H1 (cell line): ENCODE data around the gene METTL22. TPM values are rescaled to one million over a fixed set of nuclear protein-coding genes. Genes with fewer than 3 reads are reported as not detected.
A peak's percentile ranks its signal among the peaks of the same experiment; 100 is the strongest.

Source experiments
- CTCF ChIA-PET: fragments of 300-600 bp; sonication (Branson Sonifier 250); formaldehyde crosslinking; loops from one replicate; lab custom pipeline; 2021; ENCODE audit not compliant: partially characterized antibody; lab: Charles Lee
- POLR2A ChIA-PET: fragments of 300-600 bp; sonication (Branson Sonifier 250); formaldehyde crosslinking; loops from one replicate; lab custom pipeline; 2021; ENCODE audit warnings: inconsistent platforms; ENCODE audit not compliant: partially characterized antibody; lab: Charles Lee
- DNase-seq, 2 experiments: peaks; one replicate each; pipeline versions ENCODE4 v3.0.0 to v3.0.0-alpha.2; 2010 to 2022; ENCODE audit warnings: low spot score in 2 of 2, low read depth in 1 of 2, mixed read lengths in 1 of 2
- FAIRE-seq: peaks from 2 replicates; lab custom pipeline; 2011; peaks lifted over from hg19 to GRCh38; lab: Jason Lieb, UNC
- H2AFZ ChIP-seq: 2 replicates; pipeline ENCODE4 v1.8.1; 2012; ENCODE audit warnings: low read length, inconsistent platforms
- H2AK5ac ChIP-seq: 2 replicates; pipeline ENCODE4 v1.6.1; 2013; ENCODE audit warnings: low read depth, low read length
- H2BK120ac ChIP-seq: replicated peaks from 2 replicates; pipeline ENCODE3; 2013; ENCODE audit warnings: low read depth, low read length, inconsistent platforms
- H2BK12ac ChIP-seq: 2 replicates; pipeline ENCODE4 v1.6.1; 2013; ENCODE audit warnings: low read depth, low read length
- H2BK15ac ChIP-seq: 2 replicates; pipeline ENCODE4 v1.6.1; 2013; ENCODE audit warnings: low read length
- H2BK20ac ChIP-seq: 2 replicates; pipeline ENCODE4 v1.6.1; 2013; ENCODE audit warnings: low read length
- H2BK5ac ChIP-seq: 2 replicates; pipeline ENCODE4 v1.6.1; 2013; ENCODE audit warnings: low read depth, low read length
- H3K14ac ChIP-seq: 2 replicates; pipeline ENCODE4 v1.6.1; 2013; ENCODE audit warnings: inconsistent platforms; ENCODE audit not compliant: insufficient read length
- H3K18ac ChIP-seq: 2 replicates; pipeline ENCODE4 v1.6.1; 2013; ENCODE audit warnings: low read length; ENCODE audit errors: extremely low read depth
- H3K23ac ChIP-seq: 2 replicates; pipeline ENCODE4 v1.6.1; 2013; ENCODE audit warnings: inconsistent platforms; ENCODE audit not compliant: insufficient read length
- H3K23me2 ChIP-seq: 2 replicates; pipeline ENCODE4 v1.6.1; 2013; ENCODE audit warnings: low read depth, low read length
- H3K27ac ChIP-seq: 2 replicates; pipeline ENCODE4 v1.6.1; 2011; ENCODE audit warnings: low read depth, low read length, inconsistent platforms
- H3K27me3 ChIP-seq, 4 experiments: replicated peaks in 1 of 4; 1 replicate in 1 of 4; 2 replicates in 3 of 4; pipeline versions ENCODE4 v1.6.1 to v1.8.1; 2011 to 2013; ENCODE audit warnings: low read length in 3 of 4, mild to moderate bottlenecking in 3 of 4, inconsistent platforms in 2 of 4, mixed read lengths in 2 of 4, moderate library complexity in 1 of 4; ENCODE audit not compliant: control insufficient read depth in 3 of 4, insufficient read depth in 3 of 4; ENCODE audit errors: extremely low read depth in 1 of 4
- H3K36me3 ChIP-seq, 4 experiments: 2 replicates each; pipeline versions ENCODE4 v1.6.1 to v1.8.1; 2011 to 2013; ENCODE audit warnings: mild to moderate bottlenecking in 4 of 4, low read length in 3 of 4, moderate library complexity in 2 of 4, control low read depth in 1 of 4, inconsistent platforms in 1 of 4; ENCODE audit not compliant: insufficient read depth in 4 of 4, control insufficient read depth in 2 of 4
- H3K4ac ChIP-seq: replicated peaks from 2 replicates; pipeline ENCODE3; 2013; ENCODE audit warnings: low read length, low read depth, mixed read lengths, inconsistent platforms; ENCODE audit not compliant: insufficient read length
- H3K4me1 ChIP-seq, 4 experiments: replicated peaks in 1 of 4; 1 replicate in 1 of 4; 2 replicates in 3 of 4; pipeline versions ENCODE4 v1.6.1 to v1.8.1; 2011 to 2013; ENCODE audit warnings: low read length in 3 of 4, inconsistent platforms in 2 of 4, mixed read lengths in 1 of 4; ENCODE audit not compliant: insufficient read depth in 4 of 4, control insufficient read depth in 3 of 4
- H3K4me2 ChIP-seq, 2 experiments: 2 replicates each; pipeline versions ENCODE4 v1.6.1 to v1.8.1; 2011 to 2013; ENCODE audit warnings: low read depth in 2 of 2, low read length in 2 of 2, control low read depth in 1 of 2, inconsistent platforms in 1 of 2, mild to moderate bottlenecking in 1 of 2; ENCODE audit not compliant: insufficient read depth in 1 of 2
- H3K4me3 ChIP-seq, 4 experiments: fragments of 200-600, 300-600 bp in 1 of 4; sonication (generic), shearing (Covaris generic), sonication (Bioruptor Twin) in 1 of 4; 2 replicates each; pipeline versions ENCODE4 v1.5.1 to v1.8.1; 2011 to 2016; ENCODE audit warnings: low read length in 4 of 4, low read depth in 3 of 4, control low read depth in 2 of 4, inconsistent platforms in 2 of 4, mild to moderate bottlenecking in 2 of 4, mixed read lengths in 1 of 4, moderate library complexity in 1 of 4; ENCODE audit not compliant: insufficient read depth in 2 of 4; ENCODE audit errors: extremely low read depth in 1 of 4
- H3K56ac ChIP-seq: replicated peaks from 2 replicates; pipeline ENCODE3; 2013; ENCODE audit warnings: low read depth, mild to moderate bottlenecking, mixed read lengths, low read length, inconsistent platforms; ENCODE audit not compliant: insufficient read length
- H3K79me1 ChIP-seq: 2 replicates; pipeline ENCODE4 v1.6.1; 2013; ENCODE audit warnings: low read depth, low read length, control low read depth
- H3K79me2 ChIP-seq, 2 experiments: 2 replicates each; pipeline versions ENCODE4 v1.6.1 to v1.8.1; 2012 to 2013; ENCODE audit warnings: low read length in 2 of 2, mild to moderate bottlenecking in 2 of 2, inconsistent platforms in 1 of 2; ENCODE audit not compliant: insufficient read depth in 2 of 2, control insufficient read depth in 1 of 2
- H3K9ac ChIP-seq, 4 experiments: replicated peaks in 1 of 4; 1 replicate in 1 of 4; 2 replicates in 3 of 4; pipeline versions ENCODE4 v1.6.1 to v1.8.1; 2011 to 2013; ENCODE audit warnings: low read depth in 3 of 4, low read length in 3 of 4, control low read depth in 2 of 4, mild to moderate bottlenecking in 2 of 4, moderate library complexity in 2 of 4, inconsistent platforms in 1 of 4; ENCODE audit errors: extremely low read depth in 1 of 4
- H3K9me3 ChIP-seq, 2 experiments: 2 replicates each; pipeline versions ENCODE4 v1.6.1 to v1.8.1; 2012 to 2013; ENCODE audit warnings: mild to moderate bottlenecking in 2 of 2, moderate library complexity in 2 of 2, control low read depth in 1 of 2, inconsistent platforms in 1 of 2, low read depth in 1 of 2, low read length in 1 of 2, mixed read lengths in 1 of 2; ENCODE audit not compliant: insufficient read depth in 2 of 2
- H4K20me1 ChIP-seq, 2 experiments: replicated peaks in 1 of 2; 2 replicates each; pipeline versions ENCODE3 to v1.8.1; 2011 to 2013; ENCODE audit warnings: inconsistent platforms in 2 of 2, low read length in 2 of 2, mild to moderate bottlenecking in 1 of 2; ENCODE audit not compliant: insufficient read depth in 2 of 2, control insufficient read depth in 1 of 2
- H4K5ac ChIP-seq: 2 replicates; pipeline ENCODE4 v1.6.1; 2013; ENCODE audit warnings: low read length, low read depth, mixed read lengths, inconsistent platforms; ENCODE audit not compliant: insufficient read length
- H4K8ac ChIP-seq: 2 replicates; pipeline ENCODE4 v1.8.0; 2013; ENCODE audit warnings: mild to moderate bottlenecking, moderate library complexity, low read length, inconsistent platforms; ENCODE audit not compliant: insufficient read depth; ENCODE audit errors: extremely low read depth
- H4K91ac ChIP-seq: replicated peaks from 2 replicates; pipeline ENCODE3; 2013; ENCODE audit warnings: low read length, mixed read lengths, inconsistent platforms; ENCODE audit not compliant: insufficient read length
- EP300 ChIP-seq, 2 experiments: IDR thresholded peaks; 1 replicate in 1 of 2; 2 replicates in 1 of 2; pipeline ENCODE4 v1.6.1; 2011 to 2012; ENCODE audit warnings: low read depth in 2 of 2, low read length in 2 of 2, mild to moderate bottlenecking in 2 of 2, borderline replicate concordance in 1 of 2, inconsistent platforms in 1 of 2, moderate library complexity in 1 of 2
- FOSL1 ChIP-seq: IDR thresholded peaks from 2 replicates; pipeline ENCODE4 v1.6.1; 2011; ENCODE audit warnings: mild to moderate bottlenecking, low read depth, low read length, moderate library complexity; ENCODE audit not compliant: insufficient read depth
- HDAC2 ChIP-seq, 2 experiments: fragments of 300-600 bp in 1 of 2; sonication (generic) in 1 of 2; IDR thresholded peaks; 2 replicates each; pipeline ENCODE4 v1.6.1; 2011 to 2012; ENCODE audit warnings: low read depth in 2 of 2, low read length in 2 of 2, mild to moderate bottlenecking in 2 of 2, moderate library complexity in 2 of 2, borderline replicate concordance in 1 of 2, inconsistent platforms in 1 of 2
- POU5F1 ChIP-seq: IDR thresholded peaks from 2 replicates; pipeline ENCODE4 v1.6.1; 2011; ENCODE audit warnings: low read depth, mild to moderate bottlenecking, low read length, moderate library complexity
- SIRT6 ChIP-seq: IDR thresholded peaks from one replicate; pipeline ENCODE4 v1.7.1; 2012; ENCODE audit warnings: low read length, inconsistent platforms
- SP4 ChIP-seq: IDR thresholded peaks from 2 replicates; pipeline ENCODE4 v1.6.1; 2012; ENCODE audit warnings: low read length, inconsistent platforms
- TAF1 ChIP-seq: IDR thresholded peaks from 2 replicates; pipeline ENCODE4 v1.6.1; 2011; ENCODE audit warnings: mild to moderate bottlenecking, low read depth, low read length
- TAF7 ChIP-seq: optimal IDR thresholded peaks from 2 replicates; pipeline ENCODE3; 2011; ENCODE audit warnings: low read depth, mild to moderate bottlenecking, inconsistent platforms, low read length, moderate library complexity, borderline replicate concordance
- TBP ChIP-seq: IDR thresholded peaks from 2 replicates; pipeline ENCODE4 v1.6.1; 2011; ENCODE audit warnings: low read depth, low read length, improper control_type of control experiment
- TCF12 ChIP-seq: IDR thresholded peaks from 2 replicates; pipeline ENCODE4 v1.6.1; 2011; ENCODE audit warnings: low read depth, mild to moderate bottlenecking, low read length
- TEAD4 ChIP-seq: IDR thresholded peaks from 2 replicates; pipeline ENCODE4 v1.6.1; 2012; ENCODE audit warnings: low read depth, low read length, inconsistent platforms, mixed read lengths
- ZNF274 ChIP-seq: IDR thresholded peaks from 2 replicates; pipeline ENCODE4 v1.7.0; 2012; ENCODE audit warnings: low read length, borderline replicate concordance; ENCODE audit errors: extremely low read depth
- WGBS, 2 experiments: shearing (Covaris generic) in 1 of 2; methylation state at CpG; one replicate each; pipeline versions ENCODE4 v1.1.6 to v1.1.7; 2013 to 2015; ENCODE audit warnings: low lambda C conversion rate in 2 of 2, mixed read lengths in 2 of 2, inconsistent platforms in 1 of 2, low coverage in 1 of 2, missing lambda C conversion rate in 1 of 2; ENCODE audit not compliant: insufficient replicate concordance in 2 of 2, insufficient coverage in 1 of 2, insufficient read length in 1 of 2; ENCODE audit errors: extremely low coverage in 1 of 2, missing lambda C conversion rate in 1 of 2; 5-methylcytosine and 5-hydroxymethylcytosine counted together
- polyA plus RNA-seq, 7 experiments: library from polyadenylated mRNA; depleted of rRNA in 3 of 7; stranded (reverse) in 5 of 7; unstranded in 2 of 7; fragments of >200 nt in 5 of 7; fragments of 200-250 nt in 2 of 7; gene quantifications; 1 replicate in 5 of 7; 2 replicates in 1 of 7; 4 replicates in 1 of 7; pipeline versions ENCODE4 v1.2.1 to v1.2.3, GENCODE V29; 2011 to 2013; ENCODE audit warnings: missing spikeins in 2 of 7, mixed read lengths in 2 of 7
- total RNA-seq: library from RNA; stranded (reverse); fragmentation: NEBNext Ultra II Directional; extraction: Animal tissue kit (Norgen Biotek cat#: 25700); gene quantifications from 2 replicates; pipeline ENCODE4 v1.2.1, GENCODE V29; 2021
- TF ChIP-seq, protein P1 (sequence below): IDR thresholded peaks from 2 replicates; pipeline ENCODE4 v1.6.1; 2011; ENCODE audit warnings: low read length, improper control_type of control experiment

The METTL22 gene
- total and polyA plus RNA-seq, 2 of the 8 experiments (the other 6 are each of a cell fraction or from before 2014, with no cell fraction given) = 56.7 to 85.2 TPM

DNA sequence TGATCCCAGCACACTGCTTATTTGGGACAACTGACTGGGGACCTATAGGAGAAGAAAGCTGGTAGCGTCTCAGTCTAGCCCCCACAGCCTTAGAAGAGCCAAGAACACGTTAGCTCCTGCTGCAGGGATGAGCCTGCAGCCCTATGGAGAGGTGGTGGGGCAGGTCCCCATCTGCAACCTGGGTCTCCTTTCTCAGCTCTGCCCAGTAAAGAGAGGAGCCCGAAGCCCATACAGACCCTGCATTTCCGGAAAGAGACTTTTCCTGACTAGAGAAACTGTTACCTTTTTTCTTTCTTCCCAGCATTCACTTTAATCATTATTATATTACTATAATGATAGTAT is 788 bp downstream of the METTL22 start:
- H3K14ac ChIP-seq = no peak overlapping the region
- peak overlapping the region; percentile 87; the same call in 1 of the 2 replicates for H2BK12ac ChIP-seq
- peaks cover 11 to 25% (median 16%) of the 10 kb centered on the region in 4 experiments for H3K36me3 ChIP-seq
- peak overlapping the region; percentile 99 for H4K8ac ChIP-seq
- H3K18ac ChIP-seq = peak overlapping the region; percentile 82
- H3K4me3 ChIP-seq = peak overlapping the region; percentile 74 to 94 (median 87)
- H3K9ac ChIP-seq = peak overlapping the region; percentile 96 to 98 (median 97)
- no peak overlapping the region for H2BK120ac ChIP-seq
- FAIRE-seq (no peak), DNase-seq (no peak)
- no peak overlapping the region for H3K56ac ChIP-seq
- WGBS, 2 experiments = 18% methylated on average over 4 of the region's 4 CpGs; no CpG with 5 or more reads in 1 of the 2 experiments
- peak overlapping the region; percentile 72 for H4K91ac ChIP-seq
- H3K27ac ChIP-seq = peak overlapping the region; percentile 94
- H2BK5ac ChIP-seq = peak overlapping the region; percentile 97
- H3K4me2 ChIP-seq = peak overlapping the region; percentile 80
- no peak overlapping the region for H2BK15ac ChIP-seq
- no peak overlapping the region for H3K4ac ChIP-seq
- POLR2A ChIA-PET = interaction anchor here (0.8 to 4.4 kb wide), 11 partner anchors 8 to 342 kb away, joined by 3 to 23 read pairs (median 3); partner anchors contain the start of gene TMEM114
- H2BK20ac ChIP-seq = no peak overlapping the region
- no peaks in the 10 kb centered on the region; a peak in 1 of 7 replicates for H3K4me1 ChIP-seq
- no peak overlapping the region for H2AK5ac ChIP-seq
- no peaks in the 10 kb centered on the region for H3K27me3 ChIP-seq
- CTCF ChIA-PET = interaction anchor here (1.1 to 24.1 kb wide), 3 partner anchors 14 to 284 kb away, joined by 3 to 416 read pairs (median 81); no protein-coding TSS in a partner anchor
- peaks cover 9 to 44% of the 10 kb centered on the region in 2 experiments for H3K79me2 ChIP-seq
- no peak overlapping the region for H3K23ac ChIP-seq
- H3K23me2 ChIP-seq = peaks cover 4% of the 10 kb centered on the region
- peaks cover 4 to 5% of the 10 kb centered on the region in 2 experiments for H4K20me1 ChIP-seq
- H3K9me3 ChIP-seq = no peaks in the 10 kb centered on the region
- H3K79me1 ChIP-seq = peaks cover 17% of the 10 kb centered on the region
- H4K5ac ChIP-seq = no peak overlapping the region
- peak overlapping the region; percentile 53; the same call in 1 of the 2 replicates for H2AFZ ChIP-seq
- TF ChIP-seq TCF12 = no peak
- no peak for TF ChIP-seq POU5F1
- TF ChIP-seq SP4 = no peak
- no peak for TF ChIP-seq HDAC2 (IDR thresholded peaks at IDR 0.05; ENCODE audit: borderline replicate concordance in 1 of 2, low read depth in 2 of 2, low read length in 2 of 2)
- TF ChIP-seq TAF1 = no peak
- no peak for TF ChIP-seq FOSL1
- no peak for TF ChIP-seq TAF7
- TF ChIP-seq TBP = no peak
- no peak for TF ChIP-seq TEAD4
- no peak for TF ChIP-seq EP300 (IDR thresholded peaks at IDR 0.05; ENCODE audit: borderline replicate concordance in 1 of 2, low read depth in 2 of 2, low read length in 2 of 2)
- TF ChIP-seq, protein P1, sequence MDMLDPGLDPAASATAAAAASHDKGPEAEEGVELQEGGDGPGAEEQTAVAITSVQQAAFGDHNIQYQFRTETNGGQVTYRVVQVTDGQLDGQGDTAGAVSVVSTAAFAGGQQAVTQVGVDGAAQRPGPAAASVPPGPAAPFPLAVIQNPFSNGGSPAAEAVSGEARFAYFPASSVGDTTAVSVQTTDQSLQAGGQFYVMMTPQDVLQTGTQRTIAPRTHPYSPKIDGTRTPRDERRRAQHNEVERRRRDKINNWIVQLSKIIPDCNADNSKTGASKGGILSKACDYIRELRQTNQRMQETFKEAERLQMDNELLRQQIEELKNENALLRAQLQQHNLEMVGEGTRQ = no peak
- no peak for TF ChIP-seq SIRT6
- no peak for TF ChIP-seq ZNF274
